ENCODE data around the gene VRK3.

Gene VRK3

DNA sequence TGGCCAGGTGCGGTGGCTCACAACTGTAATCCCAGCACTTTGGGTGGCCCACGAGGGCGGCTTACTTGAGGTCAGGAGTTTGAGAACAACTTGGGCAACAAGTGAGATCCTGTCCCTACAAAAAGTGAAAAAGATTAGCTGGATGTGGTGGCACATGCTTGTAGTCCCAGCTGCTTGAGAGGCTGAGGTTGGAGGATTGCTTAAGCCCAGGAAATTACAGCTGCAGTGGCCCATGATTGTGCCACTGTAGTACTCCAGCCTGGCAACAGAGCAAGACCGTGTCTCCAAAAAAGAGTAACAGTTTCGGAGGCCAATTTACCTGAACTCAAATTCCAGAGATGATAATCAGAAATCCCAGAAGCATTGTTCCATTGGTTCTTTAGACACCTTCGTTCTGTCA is 5.1 kb upstream of the VRK3 start:
- DNase-seq: no peak

DNA sequence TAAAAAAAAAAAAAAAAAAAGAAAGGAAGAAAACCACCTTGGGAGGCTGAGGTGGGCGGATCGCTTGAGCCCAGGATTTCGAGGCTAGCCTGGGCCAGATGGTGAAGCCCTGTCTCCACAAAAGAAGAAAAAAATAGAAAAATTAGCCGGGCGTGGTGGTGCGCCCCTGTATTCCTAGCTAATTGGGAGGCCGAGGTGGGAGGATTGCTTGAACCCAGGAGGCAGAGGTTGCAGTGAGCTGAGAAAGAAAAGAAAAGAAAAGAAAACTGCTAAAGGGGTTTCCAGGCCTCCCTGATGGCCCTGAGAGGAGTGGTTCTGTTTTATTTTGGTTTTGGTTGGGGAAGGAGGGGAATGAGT is 1.4 kb upstream of the VRK3 start:
- DNase-seq: no peak

GRCh38 chr19:50025794-50026549 is 800 bp upstream of the VRK3 start, which contains the start of gene ZNF473:
ZNF473 (plus strand) TSS chr19:50026005; CDS start chr19:50031083, 5,078 bp downstream.
- peak; percentile 96 for DNase-seq

GRCh38 chr19:50024719-50025021 is 502 bp downstream of the VRK3 start:
- no peak for DNase-seq

GRCh38 chr19:50022823-50023222 is 2.3 kb downstream of the VRK3 start:
- DNase-seq: no peak

DNA sequence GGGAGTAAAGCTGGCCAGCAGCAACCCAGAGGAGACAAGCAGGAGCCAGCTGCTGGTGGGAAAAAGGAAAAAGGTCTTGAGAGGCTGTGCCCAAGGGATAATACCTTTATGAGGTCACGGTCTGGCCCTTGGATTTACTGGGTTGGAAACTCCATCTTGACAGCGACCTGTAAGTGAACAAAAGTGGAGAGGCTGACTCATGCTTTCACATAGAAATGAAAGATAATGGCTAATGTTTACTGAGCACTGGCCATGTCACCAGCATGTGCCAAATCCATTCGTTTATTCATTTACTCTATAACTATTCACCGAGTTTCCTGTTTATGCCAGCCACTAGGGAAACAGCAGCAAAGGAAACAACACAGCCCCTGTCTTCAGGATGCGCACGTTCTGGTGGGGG is 4.7 kb downstream of the VRK3 start:
- no peak for DNase-seq

- DNase-seq: no peak
Measured at GRCh38 chr19:50016225-50016807, 8.9 kb downstream of the VRK3 start.

DNA sequence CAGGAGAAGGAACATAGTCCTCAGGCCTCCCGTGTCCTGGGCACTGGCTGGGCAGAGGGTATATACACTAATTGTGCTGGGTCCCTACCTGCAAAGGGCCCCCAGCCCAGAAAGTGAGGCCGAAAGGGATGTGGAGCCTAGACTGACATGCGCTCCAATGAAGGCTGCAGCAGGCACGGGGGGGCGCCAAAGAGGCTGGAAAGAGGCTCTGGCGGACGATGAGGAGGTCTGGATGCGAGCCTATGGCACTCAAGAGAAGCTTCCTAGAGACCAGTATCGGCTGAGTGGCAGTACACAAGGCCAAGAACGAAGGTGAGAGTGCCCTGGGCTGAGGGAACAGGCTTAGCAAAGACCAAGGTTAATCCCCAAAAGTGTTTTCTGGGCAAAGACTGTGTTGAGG is 16.6 kb downstream of the VRK3 start:
- no peak for DNase-seq

DNA sequence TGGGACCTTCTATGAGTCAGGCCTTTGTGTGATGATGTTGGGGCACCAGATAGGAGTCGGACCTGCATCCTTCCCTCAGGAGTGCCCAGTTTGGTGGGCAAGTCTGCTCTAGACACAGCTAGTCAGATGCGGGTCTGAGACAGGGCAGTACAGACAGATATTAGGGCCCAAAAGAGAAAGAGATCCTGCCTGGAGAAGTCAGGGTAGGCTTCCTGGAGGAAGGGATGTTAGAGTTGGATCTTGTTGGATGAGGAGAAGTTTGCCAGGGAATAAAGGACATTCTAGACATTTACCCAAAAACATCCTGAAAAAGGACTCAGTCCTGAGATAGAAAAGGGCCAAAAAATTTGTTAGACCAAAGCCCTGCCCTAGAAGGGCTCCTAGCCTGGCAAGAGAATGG is 17.2 kb downstream of the VRK3 start:
- no peak for DNase-seq

DNA sequence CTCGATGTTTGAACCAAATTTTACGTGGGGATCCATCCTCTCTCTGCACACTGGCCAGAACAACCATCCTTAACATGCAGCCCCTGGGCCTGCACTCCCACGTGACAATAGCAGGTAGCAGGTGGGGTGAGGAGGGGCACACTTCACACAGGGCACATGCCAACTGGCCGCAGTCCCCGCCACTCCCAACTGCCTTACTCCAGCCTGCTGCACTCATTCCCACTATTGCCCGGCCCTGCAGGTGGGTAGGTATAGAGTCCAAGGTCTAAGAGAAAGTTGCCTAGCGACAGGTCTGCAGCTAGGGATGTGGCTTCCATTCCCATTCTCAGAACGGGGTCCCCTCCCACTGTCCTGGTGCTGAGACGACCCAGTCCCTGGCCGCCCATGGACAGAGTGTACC is 18.0 kb downstream of the VRK3 start:
- DNase-seq: no peak

DNA sequence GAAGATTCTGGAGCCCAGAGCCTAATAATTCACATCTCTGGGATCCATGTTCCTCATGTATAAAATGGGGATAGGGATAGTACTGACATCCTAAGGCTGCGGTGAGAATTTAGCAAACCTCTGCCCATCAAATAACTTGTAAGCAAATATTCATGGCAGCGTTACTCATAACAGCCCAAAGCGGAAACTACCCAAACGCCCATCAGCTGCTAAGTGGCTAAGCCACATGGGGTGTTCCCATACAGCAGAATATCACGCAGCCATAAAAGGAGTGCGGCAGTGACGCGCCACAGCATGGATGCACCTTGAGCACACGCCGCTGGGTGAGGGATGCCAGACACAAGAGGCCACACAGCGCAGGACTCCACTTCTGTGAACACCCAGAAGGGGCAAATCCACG is 19.7 kb downstream of the VRK3 start:
- DNase-seq: no peak

- peak; percentile 62 for DNase-seq
Measured at GRCh38 chr19:50003810-50004419, 21.3 kb downstream of the VRK3 start.

DNA sequence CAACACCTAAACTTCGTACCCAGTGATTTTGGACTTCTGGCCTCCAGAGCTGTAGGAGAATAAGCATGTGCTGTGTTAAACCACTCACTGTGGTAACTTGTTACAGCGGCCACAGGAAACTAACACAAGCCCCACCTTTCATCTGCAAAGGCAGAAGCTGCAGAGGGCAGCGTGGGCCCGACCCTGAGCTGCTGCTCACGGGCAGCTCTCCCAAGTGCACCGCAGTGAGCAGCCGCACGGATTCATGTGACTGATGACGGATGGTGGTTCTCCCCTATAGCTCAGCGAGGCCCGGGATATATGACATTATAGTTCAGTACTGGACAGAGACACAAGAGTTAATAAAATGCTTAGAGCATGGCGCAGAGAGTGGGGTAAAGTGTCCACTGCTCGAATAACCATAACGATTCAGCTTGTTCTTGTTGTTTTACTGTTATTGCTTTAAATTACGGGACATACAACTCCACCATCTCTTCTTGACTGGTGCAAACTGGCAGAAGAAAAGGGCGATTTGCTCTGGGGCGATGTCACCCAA is 21.9 kb downstream of the VRK3 start:
- DNase-seq: no peak

GRCh38 chr19:50002386-50002960 is 22.7 kb downstream of the VRK3 start:
- no peak for DNase-seq

- no peak for DNase-seq
Measured at GRCh38 chr19:50001775-50002174, 23.4 kb downstream of the VRK3 start.

- no peak for DNase-seq
Measured at GRCh38 chr19:50000841-50001557, 24.2 kb downstream of the VRK3 start.

- no peak for DNase-seq
Measured at GRCh38 chr19:50000038-50000840, 24.9 kb downstream of the VRK3 start.

- no peak for DNase-seq
Measured at GRCh38 chr19:49999371-50000010, 25.7 kb downstream of the VRK3 start.

DNA sequence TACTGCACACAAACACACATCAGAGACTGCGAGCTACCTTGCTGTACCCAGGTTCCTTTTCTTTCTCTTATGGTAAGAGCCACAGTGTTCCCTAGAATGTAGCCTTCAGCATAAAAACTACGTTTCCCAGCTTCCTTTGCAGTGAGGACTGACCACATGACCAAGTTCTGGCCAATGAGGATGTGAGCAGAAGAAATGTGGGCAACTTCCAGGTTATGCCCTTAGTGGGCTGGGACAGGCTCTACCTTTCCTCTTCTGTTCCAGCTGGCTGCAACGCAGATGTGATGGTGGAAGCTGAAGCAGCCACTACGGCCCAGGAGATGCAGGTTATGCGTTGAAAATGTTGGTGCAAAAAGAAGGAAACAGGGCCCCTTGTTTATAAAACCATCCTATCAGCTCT is 27.5 kb downstream of the VRK3 start:
- DNase-seq: no peak

- DNase-seq: no peak
Measured at GRCh38 chr19:49988433-49988832, 36.7 kb downstream of the VRK3 start.

- DNase-seq: no peak
Measured at GRCh38 chr19:49988007-49988406, 37.2 kb downstream of the VRK3 start.

DNA sequence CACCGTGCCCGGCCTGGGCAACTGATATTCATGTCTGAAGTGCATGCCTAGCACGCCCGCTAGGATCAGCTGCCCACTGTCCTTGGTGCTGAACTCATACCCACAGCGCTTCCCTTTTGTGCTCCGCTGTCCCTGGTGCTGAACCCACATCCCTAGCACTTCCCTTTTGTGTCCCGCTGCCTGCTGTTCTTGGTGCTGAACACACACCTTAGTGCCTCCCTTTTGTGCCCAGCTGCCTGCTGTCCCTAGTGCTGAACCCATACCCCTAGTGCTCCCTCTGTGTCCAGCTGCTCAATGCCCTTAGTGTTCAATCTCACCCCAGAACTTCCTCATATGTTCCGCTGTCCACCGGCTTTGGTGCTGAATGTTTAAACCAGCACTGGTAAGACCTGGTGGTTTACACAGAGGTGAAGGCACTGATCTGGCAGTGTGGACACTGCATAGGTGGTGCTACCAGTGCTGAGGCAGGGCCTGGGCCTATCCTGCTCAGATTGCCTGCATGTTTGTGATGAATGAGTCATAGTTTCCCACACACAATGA is 37.9 kb downstream of the VRK3 start:
- peak; percentile 89 for DNase-seq

Measured in left hindlimb (tissue), 1 donor.